H1 (cell line): ENCODE data around the gene MAB21L3. TPM values are rescaled to one million over a fixed set of nuclear protein-coding genes. Genes with fewer than 3 reads are reported as not detected.

Experiments
- CBX5 ChIP-seq: fragments of 300-800, 300-1000 bp; sonication (generic); IDR thresholded peaks from 2 replicates; pipeline ENCODE4 v1.7.1; 2016; ENCODE audit warnings: antibody characterized with exemption, low read length, low read depth
- CTBP2 ChIP-seq: IDR thresholded peaks from 2 replicates; pipeline ENCODE4 v1.7.0; 2011; ENCODE audit warnings: borderline replicate concordance, mild to moderate bottlenecking, moderate library complexity, mixed read lengths, low read length; ENCODE audit not compliant: insufficient read depth, insufficient read length
- E2F6 ChIP-seq: IDR thresholded peaks from 2 replicates; pipeline ENCODE4 v1.6.1; 2012; ENCODE audit warnings: inconsistent platforms
- GABPA ChIP-seq: IDR thresholded peaks from 2 replicates; pipeline ENCODE4 v1.6.1; 2011; ENCODE audit warnings: mild to moderate bottlenecking, low read length, moderate library complexity, borderline replicate concordance; ENCODE audit not compliant: insufficient read depth
- HDAC2 ChIP-seq, 2 experiments: fragments of 300-600 bp in 1 of 2; sonication (generic) in 1 of 2; IDR thresholded peaks; 2 replicates each; pipeline ENCODE4 v1.6.1; 2011 to 2012; ENCODE audit warnings: low read depth in 2 of 2, low read length in 2 of 2, mild to moderate bottlenecking in 2 of 2, moderate library complexity in 2 of 2, borderline replicate concordance in 1 of 2, inconsistent platforms in 1 of 2
- KDM4A ChIP-seq: IDR thresholded peaks from one replicate; pipeline ENCODE4 v1.7.1; 2012; ENCODE audit warnings: low read depth, mild to moderate bottlenecking, moderate library complexity, low read length, inconsistent platforms; ENCODE audit not compliant: severe bottlenecking
- NRF1 ChIP-seq: IDR thresholded peaks from 2 replicates; pipeline ENCODE4 v1.6.1; 2011; ENCODE audit warnings: mild to moderate bottlenecking, low read depth, low read length, improper control_type of control experiment
- RNF2 ChIP-seq: fragments of 200-900, 300-1000 bp; sonication (generic); IDR thresholded peaks from 2 replicates; pipeline ENCODE4 v1.7.1; 2016; ENCODE audit warnings: borderline replicate concordance, low read depth, mild to moderate bottlenecking, antibody characterized with exemption, low read length; ENCODE audit not compliant: poor library complexity, severe bottlenecking; ENCODE audit errors: missing control alignments
- SAP30 ChIP-seq: fragments of 300-600 bp; sonication (generic); IDR thresholded peaks from 2 replicates; pipeline ENCODE4 v1.7.1; 2012; ENCODE audit warnings: low read length, moderate library complexity, mild to moderate bottlenecking, inconsistent platforms; ENCODE audit not compliant: insufficient read depth, insufficient replicate concordance
- SUZ12 ChIP-seq: fragments of 200-600 bp; sonication (generic); IDR thresholded peaks from 2 replicates; pipeline ENCODE4 v1.6.1; 2012; ENCODE audit warnings: mild to moderate bottlenecking, inconsistent platforms, low read length, moderate library complexity, mixed read lengths
- TEAD4 ChIP-seq: IDR thresholded peaks from 2 replicates; pipeline ENCODE4 v1.6.1; 2012; ENCODE audit warnings: low read depth, low read length, inconsistent platforms, mixed read lengths
- polyA plus RNA-seq, 7 experiments: library from polyadenylated mRNA; depleted of rRNA in 3 of 7; stranded (reverse) in 5 of 7; unstranded in 2 of 7; fragments of >200 nt in 5 of 7; fragments of 200-250 nt in 2 of 7; gene quantifications; 1 replicate in 5 of 7; 2 replicates in 1 of 7; 4 replicates in 1 of 7; pipeline versions ENCODE4 v1.2.1 to v1.2.3, GENCODE V29; 2011 to 2013; ENCODE audit warnings: missing spikeins in 2 of 7, mixed read lengths in 2 of 7
- total RNA-seq: library from RNA; stranded (reverse); fragmentation: NEBNext Ultra II Directional; extraction: Animal tissue kit (Norgen Biotek cat#: 25700); gene quantifications from 2 replicates; pipeline ENCODE4 v1.2.1, GENCODE V29; 2021
- TF ChIP-seq, protein P1 (sequence below): IDR thresholded peaks from 2 replicates; pipeline ENCODE4 v1.6.1; 2011; ENCODE audit warnings: low read length, improper control_type of control experiment

Gene MAB21L3
- total and polyA plus RNA-seq, 2 of the 8 experiments (the other 6 are each of a cell fraction or from before 2014, with no cell fraction given): not detected

DNA sequence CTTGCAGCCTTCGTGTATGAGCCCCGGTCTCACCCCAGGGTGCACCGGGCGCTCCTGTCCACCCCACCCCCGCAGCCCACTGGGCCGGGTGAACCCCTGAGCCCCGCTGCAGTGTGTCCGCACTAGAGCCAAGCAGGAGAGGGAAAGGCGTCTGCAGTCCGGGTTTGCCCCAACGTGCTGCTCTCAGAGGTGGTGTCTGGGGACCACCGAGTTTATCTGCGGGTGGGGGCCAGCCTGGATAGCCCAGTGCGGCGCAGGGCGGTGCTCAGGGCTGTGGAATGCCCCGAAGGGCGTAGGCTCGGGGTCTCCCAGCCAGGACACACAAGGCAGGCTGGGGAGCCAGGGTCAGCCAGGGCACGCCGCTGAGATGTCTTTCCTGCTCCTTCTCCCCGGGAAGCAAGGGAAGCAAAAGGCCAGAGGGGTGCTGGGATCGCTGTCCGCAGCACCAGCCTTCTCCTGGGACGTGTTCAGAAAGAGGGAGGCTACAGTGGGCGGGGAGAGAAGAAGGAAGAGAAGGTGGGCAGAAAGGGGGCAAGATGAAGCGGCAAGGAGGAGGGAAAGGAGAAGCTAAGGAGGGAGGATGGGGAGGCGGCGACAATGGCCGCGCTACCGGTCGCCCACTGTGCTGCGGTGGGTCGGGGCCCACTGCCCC is 56.6 kb downstream of the MAB21L3 start (continued):
- no peak for TF ChIP-seq HDAC2 (IDR thresholded peaks at IDR 0.05; ENCODE audit: borderline replicate concordance in 1 of 2, low read depth in 2 of 2, low read length in 2 of 2)
- no peak for TF ChIP-seq NRF1
- TF ChIP-seq, protein P1, sequence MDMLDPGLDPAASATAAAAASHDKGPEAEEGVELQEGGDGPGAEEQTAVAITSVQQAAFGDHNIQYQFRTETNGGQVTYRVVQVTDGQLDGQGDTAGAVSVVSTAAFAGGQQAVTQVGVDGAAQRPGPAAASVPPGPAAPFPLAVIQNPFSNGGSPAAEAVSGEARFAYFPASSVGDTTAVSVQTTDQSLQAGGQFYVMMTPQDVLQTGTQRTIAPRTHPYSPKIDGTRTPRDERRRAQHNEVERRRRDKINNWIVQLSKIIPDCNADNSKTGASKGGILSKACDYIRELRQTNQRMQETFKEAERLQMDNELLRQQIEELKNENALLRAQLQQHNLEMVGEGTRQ: no peak
- peak; percentile 71 for TF ChIP-seq KDM4A
- no peak for TF ChIP-seq SUZ12
- TF ChIP-seq SAP30: no peak
- no peak for TF ChIP-seq TEAD4
- TF ChIP-seq E2F6: no peak
- TF ChIP-seq CTBP2: peak; percentile 29
- TF ChIP-seq GABPA: no peak
- no peak for TF ChIP-seq RNF2
- no peak for TF ChIP-seq CBX5
